SKM-1 (cell line): ENCODE data around the gene POLR3GL.

Experiments used
- DNase-seq: peaks from one replicate; lab custom pipeline; 2025; ENCODE audit not compliant: unreplicated experiment; lab: John Stamatoyannopoulos, UW

The POLR3GL gene

DNA sequence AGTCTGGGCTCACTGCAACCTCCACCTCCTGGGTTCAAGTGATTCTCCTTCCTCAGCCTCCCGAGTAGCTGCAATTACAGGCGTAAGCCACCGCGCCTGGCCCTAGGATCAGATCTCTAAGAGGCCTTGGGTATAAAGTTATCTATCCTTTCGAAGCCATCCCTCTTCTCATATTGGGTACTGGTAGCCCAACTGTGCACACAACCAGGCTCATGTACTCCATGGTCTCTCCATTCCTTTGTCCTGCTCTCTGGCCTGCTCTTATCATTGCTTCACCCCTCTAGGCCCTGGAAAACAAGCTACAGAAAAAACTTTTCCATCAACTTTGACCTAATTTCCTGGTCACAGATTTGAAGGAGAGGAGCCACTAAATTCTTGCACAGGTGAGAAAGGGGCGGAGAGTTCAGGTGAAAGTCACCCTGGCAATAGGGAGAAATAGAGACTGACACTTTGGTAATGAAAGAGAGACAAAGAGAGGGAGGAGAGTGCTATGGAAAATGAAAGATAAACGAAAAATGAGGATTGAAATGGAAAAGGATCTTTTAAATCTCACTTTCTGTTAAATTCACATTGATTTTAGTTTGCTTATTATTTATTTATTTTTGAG is 25.9 kb downstream of the POLR3GL start:
- no peak for DNase-seq

- DNase-seq = no peak
These were observed 27.4 kb downstream of the POLR3GL start for GRCh38 chr1:145991735-145992412.

DNA sequence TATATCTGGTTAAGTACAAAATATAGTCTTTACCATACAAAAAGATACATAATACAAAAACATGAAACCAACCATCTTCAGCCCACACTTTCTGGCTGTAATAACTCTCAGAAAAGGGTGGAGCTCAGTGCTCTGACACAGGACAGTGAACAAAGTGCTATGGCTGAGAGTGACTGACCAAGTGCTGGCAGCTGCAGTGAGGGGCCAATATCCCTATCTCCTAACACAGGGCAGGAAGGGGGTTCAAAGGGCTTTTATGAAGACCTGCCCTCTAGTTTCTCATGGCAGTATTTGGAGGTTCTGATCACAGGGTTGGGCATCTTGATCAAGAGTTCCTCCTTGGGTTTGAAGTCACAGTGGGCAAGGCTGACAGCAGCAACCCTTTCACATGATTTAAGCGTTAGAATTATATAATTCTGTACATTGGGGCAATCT is 28.0 kb downstream of the POLR3GL start:
- DNase-seq = no peak

DNA sequence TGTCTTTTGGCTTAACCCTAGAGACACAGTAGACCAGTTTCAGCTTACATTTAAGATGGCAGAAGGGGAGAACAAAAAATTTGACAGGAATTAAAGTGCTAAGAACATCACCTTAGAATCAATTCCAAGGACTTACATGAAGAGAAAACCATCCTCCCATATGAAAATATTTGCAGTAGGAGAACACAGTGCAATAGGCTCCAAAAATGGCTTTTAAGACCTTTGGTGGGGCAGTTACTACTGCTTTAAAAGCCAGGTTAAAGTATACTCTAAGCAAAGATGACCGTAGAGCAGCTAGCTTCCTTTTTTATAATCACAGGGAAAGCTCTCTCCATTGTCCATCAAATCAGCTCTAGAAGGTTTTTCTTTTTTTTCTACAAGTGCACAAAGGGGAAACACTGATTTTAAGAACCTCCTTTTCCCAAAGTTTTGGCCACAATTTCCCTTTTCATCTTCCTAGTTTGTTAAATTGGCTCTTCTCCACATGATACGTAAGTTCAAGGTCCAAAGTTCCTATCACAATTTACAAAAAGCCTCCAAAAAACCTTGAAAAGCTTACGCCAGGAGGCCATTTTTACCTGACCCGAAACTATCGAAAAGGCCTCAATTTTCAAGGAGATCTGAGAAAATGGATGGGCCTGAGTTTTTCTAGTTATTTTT is 28.6 kb downstream of the POLR3GL start:
- no peak for DNase-seq

DNA sequence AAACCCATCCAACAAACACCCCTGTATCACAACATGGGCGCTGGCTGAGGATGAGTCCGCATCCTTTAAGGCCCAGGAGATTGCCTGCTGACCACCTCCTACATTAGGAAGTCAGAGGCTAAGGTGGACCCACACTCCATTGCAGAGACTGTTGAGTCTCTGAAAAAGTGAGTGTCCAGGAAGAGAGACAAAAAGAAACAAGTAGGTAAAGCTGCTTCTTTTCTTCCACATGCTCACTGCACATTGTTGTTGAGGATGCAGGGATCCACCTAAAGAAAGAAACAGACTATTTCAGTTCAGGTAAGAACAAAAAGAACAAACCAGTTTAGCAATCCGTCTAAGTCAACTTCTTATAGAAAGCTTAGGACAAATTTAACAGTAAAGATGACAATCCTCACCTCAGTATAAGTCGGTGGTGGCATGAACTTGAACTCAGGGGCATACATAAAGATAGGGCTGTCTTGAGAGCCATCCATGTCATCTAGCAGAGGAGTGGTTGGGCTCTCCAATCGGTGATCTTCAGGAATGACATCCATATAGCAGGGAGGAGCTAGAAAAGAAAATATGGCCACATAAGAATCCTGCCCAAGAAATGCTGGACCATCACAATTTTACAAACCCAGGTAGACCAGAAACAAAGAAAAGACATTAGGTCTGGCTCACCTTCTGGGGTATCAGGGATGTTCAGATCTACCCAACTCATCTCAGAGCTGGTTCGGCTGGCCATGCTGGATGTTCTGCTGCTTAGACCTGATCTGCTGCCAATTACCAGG is 29.3 kb downstream of the POLR3GL start:
- no peak for DNase-seq

- no peak for DNase-seq
These were observed 30.1 kb downstream of the POLR3GL start for GRCh38 chr1:145994391-145995120.

DNA sequence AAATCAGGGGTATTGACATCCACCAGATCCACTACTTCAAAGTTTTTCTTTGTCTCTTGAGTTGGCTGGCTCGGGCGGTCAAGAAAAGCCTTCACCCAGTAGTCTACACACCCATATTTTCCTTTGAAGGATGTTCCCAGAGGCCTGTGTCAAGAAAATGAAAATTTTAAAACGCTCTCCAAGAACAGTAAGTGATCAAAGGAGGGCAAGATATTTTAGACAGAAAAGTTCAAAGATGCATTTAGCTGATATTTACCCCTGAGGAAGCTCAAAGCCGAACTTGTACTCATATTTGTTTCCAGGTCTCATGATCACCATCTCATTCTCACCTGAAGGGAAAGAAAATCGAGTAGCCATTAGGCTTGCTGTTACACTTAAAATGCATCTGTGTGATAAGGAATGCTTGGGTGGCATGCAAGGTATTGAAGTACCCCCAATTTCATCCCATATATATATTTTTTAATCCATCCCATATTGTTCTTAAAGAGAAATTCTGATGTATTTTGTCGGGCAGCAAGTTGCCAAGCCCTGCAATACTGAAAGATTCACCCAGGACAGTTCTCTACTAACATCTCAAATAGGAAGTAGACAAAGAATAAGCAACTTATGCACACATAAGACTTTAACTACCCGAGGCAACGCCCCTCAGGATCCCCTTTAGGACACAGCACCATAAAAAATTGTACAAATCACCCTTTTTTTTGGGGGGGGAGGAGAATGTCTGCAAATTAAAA is 30.8 kb downstream of the POLR3GL start:
- no peak for DNase-seq

DNA sequence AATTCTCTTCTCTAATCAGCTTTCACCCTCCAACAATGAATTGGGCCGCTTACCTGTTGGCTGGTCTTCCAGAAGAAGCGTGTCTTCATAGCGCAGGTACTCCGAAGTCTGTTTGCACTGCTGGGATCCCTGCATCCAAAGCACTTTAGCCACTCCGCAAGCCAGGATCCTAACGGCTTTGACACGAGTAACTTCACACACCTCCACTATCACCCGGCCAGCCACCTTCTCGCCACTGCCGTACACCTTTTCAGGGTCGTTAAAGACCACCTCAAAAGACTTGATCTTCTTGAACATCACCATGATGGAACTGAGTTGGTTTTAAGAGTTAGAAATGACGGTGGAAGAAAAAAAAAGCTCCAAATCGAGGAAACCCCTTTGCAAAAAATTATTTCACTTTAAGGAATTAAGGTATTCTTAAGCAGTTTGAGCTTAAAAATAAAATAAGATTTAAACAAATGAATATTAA is 31.5 kb downstream of the POLR3GL start:
- DNase-seq = no peak

GRCh38 chr1:145996433-145997015 is 32.0 kb downstream of the POLR3GL start, which contains the start of gene TXNIP:
Gene TXNIP (minus strand): TSS chr1:145996579. CDS start chr1:145996266, 313 bp downstream.
- peak; percentile 97 for DNase-seq

- no peak for DNase-seq
These were observed 32.7 kb downstream of the POLR3GL start for GRCh38 chr1:145997016-145997717.

GRCh38 chr1:145997718-145998023 is 33.2 kb downstream of the POLR3GL start:
- DNase-seq = no peak

DNA sequence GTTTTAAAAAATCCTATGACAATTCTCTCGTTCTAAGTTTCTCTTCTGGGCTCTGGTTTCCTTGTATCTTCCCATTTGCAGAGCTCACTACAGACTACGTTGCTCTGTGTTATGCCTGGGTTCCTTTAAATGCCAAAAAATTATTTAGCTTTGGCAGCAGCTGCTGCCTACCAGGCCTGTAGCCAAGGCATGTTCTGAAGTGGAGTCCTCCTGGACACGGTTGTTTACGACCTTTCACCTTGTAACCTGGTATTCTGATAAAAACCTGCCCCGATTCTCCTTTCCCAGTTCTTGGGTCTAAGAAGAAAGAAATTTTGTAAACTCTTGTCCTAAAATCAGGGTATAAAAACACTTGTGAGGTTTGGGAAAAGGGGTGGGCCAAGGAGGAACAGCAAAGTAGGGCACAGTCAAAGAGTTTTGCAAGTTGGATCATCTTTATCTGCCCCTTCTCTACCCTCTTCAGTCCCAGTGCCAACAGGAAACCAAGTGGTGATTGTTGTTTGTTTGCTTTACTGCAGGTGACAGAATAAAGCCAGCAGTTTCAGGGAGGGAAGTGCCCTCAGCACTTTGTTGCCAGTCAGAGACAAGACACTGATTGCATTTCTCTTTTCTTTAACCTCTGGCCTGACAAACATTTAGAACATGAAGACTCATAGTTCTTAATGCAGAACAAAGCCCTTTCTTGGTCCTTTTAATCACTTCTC is 35.0 kb downstream of the POLR3GL start:
- DNase-seq = no peak

- no peak for DNase-seq
These were observed 37.2 kb downstream of the POLR3GL start for GRCh38 chr1:146001709-146002108.

DNA sequence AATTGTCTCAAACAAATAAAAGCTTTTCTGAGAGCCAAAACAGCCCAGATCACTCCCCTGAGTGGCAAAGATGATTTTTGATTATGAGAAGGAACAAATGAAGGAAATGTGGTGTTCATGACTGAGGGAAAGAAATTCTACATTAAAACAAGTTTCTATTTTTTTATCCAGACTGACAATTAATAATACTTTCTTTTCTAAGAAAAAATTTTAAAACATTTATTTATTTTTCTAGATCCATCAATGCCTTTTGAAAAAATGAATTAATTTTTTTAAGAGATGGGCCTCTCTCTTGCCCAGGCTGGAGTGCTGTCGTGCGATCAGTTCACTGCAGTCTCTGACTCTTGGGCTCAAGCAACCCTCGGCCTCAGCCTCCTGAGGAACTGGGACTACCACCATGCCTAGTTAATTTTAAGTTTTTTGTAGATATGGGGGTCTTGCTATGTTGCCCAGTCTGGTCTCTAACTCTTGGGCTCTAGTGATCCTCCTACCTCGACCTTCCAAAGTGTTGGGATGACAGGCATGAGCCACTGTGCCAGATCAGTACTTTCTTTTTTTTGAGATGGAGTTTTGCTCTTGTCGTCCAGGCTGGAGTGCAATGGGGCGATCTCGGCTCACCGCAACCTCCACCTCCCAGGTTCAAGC is 43.1 kb downstream of the POLR3GL start:
- DNase-seq = no peak

DNA sequence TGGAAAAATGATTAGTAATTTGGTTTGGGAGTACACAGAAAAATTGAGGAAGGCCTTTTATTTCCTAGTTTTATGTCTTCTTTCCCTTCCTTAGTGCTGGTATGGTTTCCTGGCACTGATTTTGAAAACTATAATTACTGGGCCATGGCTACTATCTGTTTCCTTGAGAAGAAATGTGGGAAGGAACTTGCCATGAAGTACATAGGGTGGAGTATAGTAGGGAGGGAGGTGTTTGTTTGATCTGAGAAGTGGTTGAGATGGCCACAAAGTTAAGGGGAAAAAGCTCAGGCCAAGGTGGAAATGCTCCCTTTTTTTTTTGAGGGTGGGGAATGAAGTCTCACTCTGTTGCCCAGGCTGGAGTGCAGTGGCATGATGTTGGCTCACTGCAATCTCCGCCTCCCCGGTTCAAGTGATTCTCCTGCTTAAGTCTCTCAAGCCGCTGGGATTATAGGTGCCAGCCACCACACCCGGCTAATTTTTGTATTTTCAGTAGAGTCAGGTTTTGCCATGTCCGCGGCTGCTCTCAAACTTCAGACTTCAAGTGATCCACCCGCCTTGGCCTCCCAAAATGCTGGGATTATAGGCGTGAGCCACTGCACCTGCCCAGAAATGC is 45.7 kb downstream of the POLR3GL start:
- DNase-seq = no peak

GRCh38 chr1:146012703-146013558 is 48.4 kb downstream of the POLR3GL start:
- DNase-seq = peak; percentile 82

- DNase-seq = no peak
These were observed 49.1 kb downstream of the POLR3GL start for GRCh38 chr1:146013559-146013922.
